Spleen (tissue), 7 donors: ENCODE data around the gene CDRT15.

Source experiments
- POLR2A ChIP-seq, 3 donors: fragments of 450-650 bp; IDR thresholded peaks; one replicate each; pipeline ENCODE4 v1.5.1; 2017; ENCODE audit warnings: antibody characterized with exemption in 3 of 3, mild to moderate bottlenecking in 1 of 3
- POLR2AphosphoS5 ChIP-seq, 3 donors: sonication (generic); formaldehyde crosslinking; IDR thresholded peaks; one replicate each; pipeline ENCODE4 v1.5.1; 2017; ENCODE audit warnings: antibody characterized with exemption in 3 of 3
- TF ChIP-seq, protein P1 (sequence below), 11 experiments: fragments of 200-600 bp in 7 of 11; fragments of 450-650 bp in 4 of 11; sonication (generic) in 4 of 11; IDR thresholded peaks in 8 of 11; conservative IDR thresholded peaks in 3 of 11; 1 replicate in 7 of 11; 2 replicates in 4 of 11; pipeline versions ENCODE4 v1.4.0 to v1.8.0; 2016 to 2021; ENCODE audit warnings: antibody characterized with exemption in 11 of 11, inconsistent platforms in 4 of 11, mild to moderate bottlenecking in 1 of 11
- donor health status: DM: no; HTN: no; CAD: no; lungs with moderate emphysema.
- donor health status: DM: no; HTN: no; CAD: no.
- donor health status: DM: no; HTN: no; CAD: no.

- TF ChIP-seq, protein P1, sequence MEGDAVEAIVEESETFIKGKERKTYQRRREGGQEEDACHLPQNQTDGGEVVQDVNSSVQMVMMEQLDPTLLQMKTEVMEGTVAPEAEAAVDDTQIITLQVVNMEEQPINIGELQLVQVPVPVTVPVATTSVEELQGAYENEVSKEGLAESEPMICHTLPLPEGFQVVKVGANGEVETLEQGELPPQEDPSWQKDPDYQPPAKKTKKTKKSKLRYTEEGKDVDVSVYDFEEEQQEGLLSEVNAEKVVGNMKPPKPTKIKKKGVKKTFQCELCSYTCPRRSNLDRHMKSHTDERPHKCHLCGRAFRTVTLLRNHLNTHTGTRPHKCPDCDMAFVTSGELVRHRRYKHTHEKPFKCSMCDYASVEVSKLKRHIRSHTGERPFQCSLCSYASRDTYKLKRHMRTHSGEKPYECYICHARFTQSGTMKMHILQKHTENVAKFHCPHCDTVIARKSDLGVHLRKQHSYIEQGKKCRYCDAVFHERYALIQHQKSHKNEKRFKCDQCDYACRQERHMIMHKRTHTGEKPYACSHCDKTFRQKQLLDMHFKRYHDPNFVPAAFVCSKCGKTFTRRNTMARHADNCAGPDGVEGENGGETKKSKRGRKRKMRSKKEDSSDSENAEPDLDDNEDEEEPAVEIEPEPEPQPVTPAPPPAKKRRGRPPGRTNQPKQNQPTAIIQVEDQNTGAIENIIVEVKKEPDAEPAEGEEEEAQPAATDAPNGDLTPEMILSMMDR (IDR thresholded peaks at IDR 0.05 in 8 of 11, conservative IDR thresholded peaks at IDR 0.05 in 3 of 11): no peak
- no peak for TF ChIP-seq POLR2AphosphoS5 (IDR thresholded peaks at IDR 0.05)
- TF ChIP-seq POLR2A (IDR thresholded peaks at IDR 0.05): no peak
These were observed 38.6 kb downstream of the CDRT15 start for GRCh38 chr17:14198013-14198412.
